NB4 (cell line): ENCODE measurements around the gene IFI27L1.

ENCODE experiments used
- DNase-seq: peaks from one replicate; pipeline ENCODE4 v3.0.0; 2010; ENCODE audit warnings: low read depth
- H3K4me3 ChIP-seq: one replicate; pipeline ENCODE4 v1.5.1; 2011; ENCODE audit warnings: mild to moderate bottlenecking, low read depth, low read length, moderate library complexity
- CTCF ChIP-seq: IDR thresholded peaks from one replicate; pipeline ENCODE4 v1.5.1; 2012; ENCODE audit warnings: low read depth, low read length
- MYC ChIP-seq: IDR thresholded peaks from 2 replicates; pipeline ENCODE4 v1.6.1; 2011; ENCODE audit warnings: low read depth, low read length
- POLR2A ChIP-seq: IDR thresholded peaks from 2 replicates; pipeline ENCODE4 v1.6.1; 2011; ENCODE audit warnings: mild to moderate bottlenecking; ENCODE audit not compliant: insufficient read length; ENCODE audit errors: extremely low read depth
- TF ChIP-seq, protein P1 (sequence below): IDR thresholded peaks from 2 replicates; pipeline ENCODE4 v1.6.1; 2011; ENCODE audit warnings: low read depth, low read length

Gene IFI27L1

DNA sequence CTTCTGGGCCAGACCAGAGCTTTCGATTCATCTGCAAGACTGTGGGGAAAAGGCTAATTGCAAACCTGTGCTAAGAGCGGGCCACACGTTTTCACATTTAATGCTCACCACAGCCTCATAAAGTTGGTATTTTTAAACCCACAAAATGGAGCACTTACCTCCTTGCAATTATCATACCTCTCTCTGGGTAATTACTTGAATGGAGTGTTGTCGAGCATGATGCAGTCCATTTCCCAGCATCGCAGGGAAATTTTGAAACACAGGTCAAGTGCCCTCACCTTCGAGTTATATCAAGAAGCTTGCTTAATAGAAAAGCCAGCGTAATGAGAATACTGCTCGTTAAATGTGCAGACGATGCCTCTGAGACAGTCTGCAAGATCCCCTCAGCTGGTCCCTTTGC lies 57.1 kb downstream of the IFI27L1 start:
- no peak for DNase-seq
- TF ChIP-seq CTCF (no peak), MYC (no peak), POLR2A (no peak)
- TF ChIP-seq, protein P1, sequence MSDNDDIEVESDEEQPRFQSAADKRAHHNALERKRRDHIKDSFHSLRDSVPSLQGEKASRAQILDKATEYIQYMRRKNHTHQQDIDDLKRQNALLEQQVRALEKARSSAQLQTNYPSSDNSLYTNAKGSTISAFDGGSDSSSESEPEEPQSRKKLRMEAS = no peak
- no peak overlapping the region for H3K4me3 ChIP-seq

DNA sequence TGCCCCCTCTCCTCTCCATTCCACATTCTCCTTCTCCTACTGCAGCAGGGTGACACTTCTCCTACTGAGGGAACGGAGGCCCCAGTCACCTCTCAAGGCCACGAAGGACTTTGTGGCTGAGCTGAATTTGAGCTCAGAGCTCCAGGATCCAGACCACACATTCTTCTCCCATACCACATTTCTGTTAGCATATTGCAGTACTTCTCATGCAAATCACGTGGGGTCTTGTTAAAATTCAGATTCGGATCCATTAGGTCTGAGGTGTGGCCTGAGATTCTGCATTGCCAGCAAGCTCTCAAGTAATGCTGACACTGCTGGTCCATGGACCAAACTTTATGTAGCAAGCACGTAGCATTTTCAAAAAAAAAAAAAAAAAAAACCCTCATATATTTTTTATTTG lies 57.9 kb downstream of the IFI27L1 start:
- DNase-seq = no peak
- TF ChIP-seq, protein P1 = no peak
- no peak for TF ChIP-seq CTCF
- TF ChIP-seq MYC = no peak
- no peak for TF ChIP-seq POLR2A
- H3K4me3 ChIP-seq = no peak overlapping the region

GRCh38 chr14:94139421-94139820 lies 58.3 kb downstream of the IFI27L1 start:
- no peak for DNase-seq
- TF ChIP-seq, protein P1 = no peak
- TF ChIP-seq POLR2A (no peak), CTCF (no peak)
- no peak overlapping the region for H3K4me3 ChIP-seq

DNA sequence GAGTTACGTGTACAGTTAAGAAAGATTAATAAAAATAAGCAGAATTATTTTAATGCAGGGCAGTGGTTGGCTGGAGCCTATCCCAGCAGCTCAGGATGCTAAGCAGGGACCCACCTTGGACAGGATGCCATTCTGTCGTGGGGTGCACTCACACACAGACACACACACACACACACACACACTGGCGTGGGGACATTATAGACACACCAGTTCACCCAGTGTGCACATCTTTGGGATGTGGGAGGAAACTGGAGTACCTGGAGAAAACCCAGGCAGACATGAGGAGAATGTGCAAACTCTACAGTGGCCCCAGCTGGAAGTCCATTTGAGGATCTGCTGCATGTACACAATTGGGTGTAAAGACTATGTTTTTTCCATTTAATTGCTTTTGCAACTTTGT lies 61.1 kb downstream of the IFI27L1 start:
- H3K4me3 ChIP-seq = no peak overlapping the region
- DNase-seq = no peak
- no peak for TF ChIP-seq MYC
- no peak for TF ChIP-seq POLR2A
- TF ChIP-seq, protein P1 = no peak
- no peak for TF ChIP-seq CTCF

GRCh38 chr14:94142836-94143235 lies 61.7 kb downstream of the IFI27L1 start:
- TF ChIP-seq CTCF = no peak
- TF ChIP-seq, protein P1 = no peak
- no peak for TF ChIP-seq POLR2A
- no peak for TF ChIP-seq MYC
- no peak overlapping the region for H3K4me3 ChIP-seq
- DNase-seq = no peak

DNA sequence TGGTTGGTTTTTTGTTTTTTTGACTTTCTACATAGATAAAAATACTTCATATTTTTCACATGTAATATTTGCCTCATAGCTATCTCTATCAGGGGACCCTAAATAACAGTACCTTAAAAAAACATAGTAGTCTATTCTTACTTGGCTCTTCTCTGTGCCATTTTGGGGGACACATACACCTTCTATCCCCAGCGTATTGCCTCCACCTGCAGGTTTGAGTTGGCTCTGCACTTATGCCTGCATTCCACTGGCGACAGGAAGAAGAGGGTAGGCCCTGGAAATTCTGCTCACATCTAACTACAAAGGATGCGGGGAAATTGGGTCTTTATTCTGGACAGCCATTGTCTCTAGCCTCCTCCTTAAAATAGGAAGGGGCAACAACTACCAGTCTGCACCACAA lies 62.1 kb downstream of the IFI27L1 start:
- DNase-seq = peak; percentile 34

More for the DNA sequence above, 62.1 kb downstream of the IFI27L1 start:
- TF ChIP-seq, protein P1 = no peak
- TF ChIP-seq POLR2A (no peak), CTCF (peak; percentile 24)
- no peak overlapping the region for H3K4me3 ChIP-seq
